K562 (cell line): ENCODE results near the gene OR1I1. TPM values are rescaled to one million over a fixed set of nuclear protein-coding genes. Genes with fewer than 3 reads are reported as not detected.

Source experiments
- ATAC-seq: fragments of 200-7000 bp; cut with Tn5 transposase; 3 replicates; pipeline ENCODE4 v1.9.1; 2020; ENCODE audit warnings: moderate library complexity
- BruUV-seq: library from RNA; stranded (reverse); fragments of 400-500 nt; replicated peaks from 2 replicates; lab custom pipeline; 2021; lab: Mats Ljungman, UMichigan
- CTCF ChIA-PET: fragments of 300-600 bp; formaldehyde crosslinking; extraction: SDS; loops from one replicate; lab custom pipeline; 2021; ENCODE audit warnings: low intra/inter-chr PET ratio; lab: Yijun Ruan, JAX
- POLR2A ChIA-PET: fragments of 300-600, 350-650 bp; sonication (Branson Sonifier 250); formaldehyde crosslinking; extraction: SDS; loops from one replicate; lab custom pipeline; 2021; ENCODE audit warnings: antibody characterized with exemption, inconsistent platforms; lab: Yijun Ruan, JAX
- DNase-seq, 4 experiments: peaks; one replicate each; pipeline versions ENCODE4 v3.0.0 to v3.0.0-alpha.2; 2011 to 2018; ENCODE audit warnings: low spot score in 3 of 4, mixed read lengths in 3 of 4; ENCODE audit errors: extremely low read depth in 1 of 4
- FAIRE-seq: peaks from 2 replicates; lab custom pipeline; 2011; peaks lifted over from hg19 to GRCh38; lab: Jason Lieb, UNC
- H2AFZ ChIP-seq: 2 replicates; pipeline ENCODE4 v1.6.0; 2011; ENCODE audit warnings: low read depth, low read length, control low read depth, inconsistent platforms
- H3K27ac ChIP-seq: fragments of 200-600 bp; 3 replicates; pipeline ENCODE4 v1.8.0; 2011; ENCODE audit warnings: low read depth, mild to moderate bottlenecking, control low read depth, inconsistent platforms, low read length, moderate library complexity, mixed read lengths; ENCODE audit errors: extremely low read depth
- H3K27me3 ChIP-seq, 2 experiments: fragments of 300-600 bp in 1 of 2; 2 replicates in 1 of 2; 3 replicates in 1 of 2; pipeline versions ENCODE4 v1.6.0 to v1.8.0; 2011; ENCODE audit warnings: inconsistent platforms in 2 of 2, low read length in 2 of 2, mild to moderate bottlenecking in 1 of 2, mixed read lengths in 1 of 2, moderate library complexity in 1 of 2; ENCODE audit not compliant: control insufficient read depth in 2 of 2, insufficient read depth in 2 of 2
- H3K36me3 ChIP-seq: fragments of 300-600 bp; 3 replicates; pipeline ENCODE4 v1.8.0; 2011; ENCODE audit warnings: mild to moderate bottlenecking, low read length, inconsistent platforms; ENCODE audit not compliant: control insufficient read depth, insufficient read depth
- H3K4me1 ChIP-seq, 2 experiments: fragments of 200-600 bp in 1 of 2; replicated peaks in 1 of 2; 2 replicates in 1 of 2; 3 replicates in 1 of 2; pipeline versions ENCODE4 v1.5.1 to v1.8.0; 2011; ENCODE audit warnings: inconsistent platforms in 2 of 2, low read length in 2 of 2, mild to moderate bottlenecking in 1 of 2, mixed read lengths in 1 of 2, moderate library complexity in 1 of 2; ENCODE audit not compliant: control insufficient read depth in 2 of 2, insufficient read depth in 2 of 2
- H3K4me2 ChIP-seq: 2 replicates; pipeline ENCODE4 v1.6.1; 2011; ENCODE audit warnings: low read length, control low read depth, inconsistent platforms, mixed read lengths; ENCODE audit not compliant: insufficient read depth
- H3K4me3 ChIP-seq: fragments of 200-600 bp; sonication (generic), shearing (Covaris generic); 2 replicates; pipeline ENCODE4 v1.5.1; 2016; ENCODE audit warnings: control low read depth, inconsistent platforms
- H3K79me2 ChIP-seq: fragments of 200-600 bp; 3 replicates; pipeline ENCODE4 v1.8.0; 2011; ENCODE audit warnings: low read length, inconsistent platforms; ENCODE audit not compliant: control insufficient read depth, insufficient read depth
- H3K9ac ChIP-seq, 2 experiments: 2 replicates each; pipeline versions ENCODE4 v1.6.0 to v1.6.1; 2011; ENCODE audit warnings: low read depth in 2 of 2, low read length in 2 of 2, control low read depth in 1 of 2, inconsistent platforms in 1 of 2, mild to moderate bottlenecking in 1 of 2, mixed read lengths in 1 of 2; ENCODE audit not compliant: insufficient read depth in 1 of 2
- H3K9me1 ChIP-seq: one replicate; pipeline ENCODE4 v1.6.0; 2011; ENCODE audit warnings: inconsistent platforms, mild to moderate bottlenecking, low read length, moderate library complexity; ENCODE audit not compliant: control insufficient read depth, insufficient read depth
- H3K9me3 ChIP-seq: replicated peaks from 2 replicates; pipeline ENCODE4 v1.5.1; 2011; ENCODE audit warnings: low read depth, low read length, inconsistent platforms; ENCODE audit not compliant: control insufficient read depth, insufficient read depth
- H4K20me1 ChIP-seq: replicated peaks from 2 replicates; pipeline ENCODE4 v1.6.1; 2011; ENCODE audit warnings: low read length, inconsistent platforms, mixed read lengths; ENCODE audit not compliant: control insufficient read depth, insufficient read depth
- BCOR ChIP-seq: fragments of 450-650 bp; IDR thresholded peaks from 2 replicates; pipeline ENCODE4 v1.6.1; 2016
- EP400 ChIP-seq: fragments of 450-650 bp; IDR thresholded peaks from 2 replicates; pipeline ENCODE4 v1.6.1; 2017; ENCODE audit warnings: antibody characterized with exemption, mild to moderate bottlenecking, moderate library complexity
- HNRNPUL1 ChIP-seq: fragments of 200-400 bp; formaldehyde crosslinking; IDR thresholded peaks from 2 replicates; pipeline ENCODE4 v1.6.1; 2017; ENCODE audit warnings: low read length
- IRF9 ChIP-seq: fragments of 450-650 bp; IDR thresholded peaks from 2 replicates; pipeline ENCODE4 v1.6.1; 2016; ENCODE audit warnings: missing biosample characterization, missing genetic modification characterization
- KAT2B ChIP-seq: IDR thresholded peaks from one replicate; pipeline ENCODE4 v1.6.1; 2012; ENCODE audit warnings: low read depth, mild to moderate bottlenecking, control low read depth, inconsistent platforms, low read length, moderate library complexity
- MBD2 ChIP-seq: sonication (generic); IDR thresholded peaks from 2 replicates; pipeline ENCODE4 v1.6.1; 2016; ENCODE audit warnings: low read depth, borderline replicate concordance
- MEF2D ChIP-seq: conservative IDR thresholded peaks from 2 replicates; pipeline ENCODE4 v1.6.1; 2016; ENCODE audit warnings: low read depth, missing genetic modification characterization, missing compliant biosample characterization
- NR2C2 ChIP-seq, 2 experiments: fragments of 200-800 bp in 1 of 2; sonication (Bioruptor generic) in 1 of 2; sonication (generic) in 1 of 2; formaldehyde crosslinking in 1 of 2; IDR thresholded peaks; 2 replicates each; pipeline versions ENCODE4 v1.6.1 to v1.8.0; 2016 to 2022; ENCODE audit warnings: mild to moderate bottlenecking in 1 of 2, missing compliant biosample characterization in 1 of 2, missing genetic modification characterization in 1 of 2, missing genetic modification reagents in 1 of 2
- PURB ChIP-seq: sonication (generic); formaldehyde crosslinking; IDR thresholded peaks from 2 replicates; pipeline ENCODE4 v1.9.0; 2021; ENCODE audit warnings: low read depth, mild to moderate bottlenecking, missing genetic modification reagents
- RBM15 ChIP-seq: fragments of 200-400 bp; formaldehyde crosslinking; IDR thresholded peaks from 2 replicates; pipeline ENCODE4 v1.6.1; 2018; ENCODE audit warnings: mild to moderate bottlenecking, low read length, moderate library complexity; ENCODE audit not compliant: insufficient read depth
- SRSF9 ChIP-seq: fragments of 200-400 bp; formaldehyde crosslinking; IDR thresholded peaks from 2 replicates; pipeline ENCODE4 v1.6.1; 2017; ENCODE audit warnings: low read depth, low read length, borderline replicate concordance
- ZNF668 ChIP-seq: fragments of 250-450 bp; sonication (Bioruptor Pico); IDR thresholded peaks from 2 replicates; pipeline ENCODE4 v1.8.0; 2022; ENCODE audit warnings: mild to moderate bottlenecking, inconsistent platforms
- WGBS: fragments of 100-300 bp; shearing (Covaris generic); methylation state at CpG from one replicate; pipeline ENCODE4 v1.1.6; 2016; ENCODE audit warnings: low coverage, mixed read lengths; ENCODE audit not compliant: insufficient coverage; ENCODE audit errors: missing lambda C conversion rate; 5-methylcytosine and 5-hydroxymethylcytosine counted together
- in situ Hi-C: fragments of 300-500 bp; cut with MboI; formaldehyde crosslinking; loops from 4 replicates; pipeline ENCODE4 v1.15.0; 2018; ENCODE audit warnings: inconsistent platforms, mixed read lengths
- intact Hi-C: fragments of 100-400 bp; cut with micrococcal nuclease; formaldehyde crosslinking; loops from 2 replicates; pipeline ENCODE4 v1.14.2; 2022
- polyA plus RNA-seq, 8 experiments: library from polyadenylated mRNA; depleted of rRNA in 4 of 8; stranded (reverse) in 5 of 8; unstranded in 3 of 8; fragments of >200 nt; fragmentation: Nextera tagmentation in 2 of 8; fragmentation: Illumina TruSeq in 1 of 8; extraction: Ambion mirVana in 2 of 8; extraction: Trizol in 1 of 8; gene quantifications; 2 replicates each; pipeline versions ENCODE4 v1.2.1 to v1.2.3, GENCODE V29; 2011 to 2014; ENCODE audit warnings: inconsistent platforms in 1 of 8, missing spikeins in 1 of 8
- total RNA-seq, 7 experiments: library from RNA; depleted of rRNA in 6 of 7; stranded (reverse); fragments of >200 nt in 6 of 7; fragmentation: Illumina TruSeq in 2 of 7; extraction: Trizol in 2 of 7; gene quantifications; 2 replicates each; pipeline versions ENCODE4 v1.2.1 to v1.2.3, GENCODE V29; 2011 to 2021; ENCODE audit warnings: low replicate concordance in 1 of 7
- TF ChIP-seq, protein P1 (sequence below): fragments of 250-450 bp; sonication (Bioruptor Pico); IDR thresholded peaks from 2 replicates; pipeline ENCODE4 v1.9.0; 2021; ENCODE audit warnings: mild to moderate bottlenecking, inconsistent platforms

The OR1I1 gene
- total and polyA plus RNA-seq, 9 of the 15 experiments (the other 6 are each of a cell fraction or from before 2014, with no cell fraction given): not detected

DNA sequence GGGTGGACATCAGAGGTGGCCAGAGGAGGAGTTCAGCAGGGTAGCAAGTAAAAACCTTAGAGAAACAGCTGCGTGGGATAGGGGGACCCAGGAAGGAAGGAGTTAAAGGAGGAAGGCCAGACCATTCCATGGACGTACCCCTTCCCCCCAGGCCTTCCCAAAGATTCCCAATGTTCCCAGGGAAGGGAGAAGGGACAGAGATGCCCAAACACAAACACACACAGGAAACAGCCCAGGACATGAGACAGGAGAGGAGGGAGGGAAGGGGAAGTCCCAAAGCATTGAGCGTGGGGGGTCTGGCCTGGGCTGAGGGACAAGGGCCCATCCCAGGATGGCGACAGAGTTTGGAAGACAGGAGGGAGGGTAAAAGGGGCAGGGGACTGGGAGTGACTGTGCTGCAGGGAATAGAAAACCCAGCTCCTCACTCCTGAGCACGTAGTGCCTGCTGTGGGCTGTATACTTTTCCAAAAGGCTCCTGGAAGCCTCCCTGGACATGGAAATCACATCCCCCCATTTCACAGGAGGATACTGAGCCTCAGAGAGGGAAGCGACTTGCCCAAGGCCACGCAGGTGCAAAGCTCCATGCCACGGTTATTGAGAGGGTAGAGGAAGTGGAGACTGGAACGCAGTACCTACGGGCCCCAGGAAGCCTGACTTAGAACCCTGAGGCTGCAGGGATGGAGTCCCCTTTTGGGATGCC, 26.3 kb downstream of the OR1I1 start:
- Histone ChIP-seq H3K9me1 (no peaks in the 10 kb centered on the region), H2AFZ (no peak overlapping the region), H3K9ac (no peak overlapping the region), H3K4me3 (no peak overlapping the region), H3K4me1 (peaks cover 0 to 14% of the 10 kb centered on the region in 2 experiments; a peak in 2 of 5 replicates), H3K79me2 (no peaks in the 10 kb centered on the region), H3K27me3 (peaks cover 7 to 31% of the 10 kb centered on the region in 2 experiments; a peak in 3 of 5 replicates), H4K20me1 (no peaks in the 10 kb centered on the region), H3K9me3 (0 out of 2 replicates have a peak, but pooled peaks cover 3% of the 10 kb centered on the region), H3K36me3 (no peaks in the 10 kb centered on the region), H3K27ac (no peak overlapping the region), H3K4me2 (no peak overlapping the region)
- FAIRE-seq: no peak
- WGBS: 4% methylated on average over 10 of the region's 10 CpGs
- in situ Hi-C loops (no loop called here), intact Hi-C loops (no loop called here)
- POLR2A ChIA-PET: interaction anchor here (0.8 kb wide), 1 partner anchor 15 kb away, joined by 4 read pairs; no protein-coding TSS in a partner anchor
- BruUV-seq: no TSS peak
- TF ChIP-seq RBM15 (no peak), NR2C2 (CRISPR knock-in tag; IDR thresholded peaks at IDR 0.05) (no peak), NR2C2 (tag; IDR thresholded peaks at IDR 0.05) (no peak), IRF9 (tag) (no peak), HNRNPUL1 (no peak), KAT2B (no peak), EP400 (no peak), SRSF9 (no peak), BCOR (no peak), MBD2 (no peak), ZNF668 (CRISPR knock-in tag) (no peak), PURB (no peak), MEF2D (tag) (no peak)
- TF ChIP-seq, protein P1, sequence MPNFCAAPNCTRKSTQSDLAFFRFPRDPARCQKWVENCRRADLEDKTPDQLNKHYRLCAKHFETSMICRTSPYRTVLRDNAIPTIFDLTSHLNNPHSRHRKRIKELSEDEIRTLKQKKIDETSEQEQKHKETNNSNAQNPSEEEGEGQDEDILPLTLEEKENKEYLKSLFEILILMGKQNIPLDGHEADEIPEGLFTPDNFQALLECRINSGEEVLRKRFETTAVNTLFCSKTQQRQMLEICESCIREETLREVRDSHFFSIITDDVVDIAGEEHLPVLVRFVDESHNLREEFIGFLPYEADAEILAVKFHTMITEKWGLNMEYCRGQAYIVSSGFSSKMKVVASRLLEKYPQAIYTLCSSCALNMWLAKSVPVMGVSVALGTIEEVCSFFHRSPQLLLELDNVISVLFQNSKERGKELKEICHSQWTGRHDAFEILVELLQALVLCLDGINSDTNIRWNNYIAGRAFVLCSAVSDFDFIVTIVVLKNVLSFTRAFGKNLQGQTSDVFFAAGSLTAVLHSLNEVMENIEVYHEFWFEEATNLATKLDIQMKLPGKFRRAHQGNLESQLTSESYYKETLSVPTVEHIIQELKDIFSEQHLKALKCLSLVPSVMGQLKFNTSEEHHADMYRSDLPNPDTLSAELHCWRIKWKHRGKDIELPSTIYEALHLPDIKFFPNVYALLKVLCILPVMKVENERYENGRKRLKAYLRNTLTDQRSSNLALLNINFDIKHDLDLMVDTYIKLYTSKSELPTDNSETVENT (CRISPR knock-in tag): no peak
- no peak for DNase-seq
- CTCF ChIA-PET: no interaction called here
- ATAC-seq: no peak
